HCT116 (cell line): ENCODE data around the gene AKT3. TPM values are rescaled to one million over a fixed set of nuclear protein-coding genes. Genes with fewer than 3 reads are reported as not detected.

Experiments used
- ATAC-seq: fragments of 200-7000 bp; cut with Tn5 transposase; 2 replicates; pipeline ENCODE4 v1.9.1; 2020; ENCODE audit warnings: mild to moderate bottlenecking, moderate library complexity
- BruUV-seq: library from RNA; stranded (reverse); fragments of 400-500 nt; replicated peaks from 2 replicates; lab custom pipeline; 2021; lab: Mats Ljungman, UMichigan
- CTCF ChIA-PET: fragments of 300-600 bp; sonication (Branson Sonifier 250); formaldehyde crosslinking; loops from one replicate; lab custom pipeline; 2021; ENCODE audit warnings: antibody characterized with exemption; lab: Charles Lee
- POLR2A ChIA-PET: fragments of 300-600, 350-600 bp; sonication (Branson Sonifier 250); formaldehyde crosslinking; loops from one replicate; lab custom pipeline; 2021; ENCODE audit warnings: antibody characterized with exemption; lab: Charles Lee
- RAD21 ChIA-PET, 2 experiments: fragments of 300-600 bp; sonication (Branson Sonifier 250); formaldehyde crosslinking; loops; one replicate each; lab custom pipeline; 2023; ENCODE audit warnings: low total read pairs in 2 of 2; ENCODE audit not compliant: uncharacterized antibody in 2 of 2, unreplicated experiment in 2 of 2, low non-redundant PET in 1 of 2; lab: Charles Lee
- DNase-seq: peaks from one replicate; pipeline ENCODE4 v3.0.0-alpha.2; 2010; ENCODE audit warnings: low read depth, low spot score
- H2AFZ ChIP-seq: fragments of 200-600 bp; shearing (Covaris generic), sonication (generic); 2 replicates; pipeline ENCODE4 v1.6.1; 2017; ENCODE audit warnings: low read depth, mixed run types, mixed read lengths, antibody characterized with exemption, low read length; ENCODE audit not compliant: poor library complexity, severe bottlenecking
- H3K27ac ChIP-seq: 2 replicates; pipeline ENCODE4 v1.5.1; 2012; ENCODE audit warnings: low read depth, low read length
- H3K27me3 ChIP-seq: fragments of 200-600 bp; sonication (generic); 2 replicates; pipeline ENCODE4 v1.6.1; 2016; ENCODE audit warnings: mixed run types, low read length, mixed read lengths; ENCODE audit not compliant: insufficient read depth
- H3K36me3 ChIP-seq, 2 experiments: fragments of 200-500 bp in 1 of 2; fragments of 200-600 bp in 1 of 2; sonication (Bioruptor generic) in 1 of 2; sonication (generic) in 1 of 2; 2 replicates each; pipeline versions ENCODE4 v1.5.1 to v1.6.1; 2014 to 2016; ENCODE audit warnings: low read length in 2 of 2, inconsistent platforms in 1 of 2, mixed read lengths in 1 of 2, mixed run types in 1 of 2; ENCODE audit not compliant: insufficient read depth in 2 of 2, control insufficient read depth in 1 of 2
- H3K4me1 ChIP-seq, 2 experiments: fragments of 200-600 bp in 1 of 2; sonication (generic) in 1 of 2; 2 replicates each; pipeline versions ENCODE4 v1.5.1 to v1.6.1; 2012 to 2017; ENCODE audit warnings: low read length in 2 of 2, inconsistent platforms in 1 of 2, mild to moderate bottlenecking in 1 of 2, mixed read lengths in 1 of 2, mixed run types in 1 of 2, moderate library complexity in 1 of 2; ENCODE audit not compliant: insufficient read depth in 2 of 2, control insufficient read depth in 1 of 2
- H3K4me2 ChIP-seq: fragments of 200-600 bp; sonication (generic); 2 replicates; pipeline ENCODE4 v1.6.1; 2017; ENCODE audit warnings: mixed run types, low read length, mixed read lengths
- H3K4me3 ChIP-seq, 2 experiments: fragments of 200-600 bp in 1 of 2; sonication (generic) in 1 of 2; replicated peaks in 1 of 2; 2 replicates each; pipeline ENCODE4 v1.5.1; 2011 to 2016; ENCODE audit warnings: low read length in 2 of 2, control low read depth in 1 of 2, low read depth in 1 of 2, mild to moderate bottlenecking in 1 of 2, mixed read lengths in 1 of 2, mixed run types in 1 of 2
- H3K79me2 ChIP-seq: fragments of 200-600 bp; sonication (generic); 2 replicates; pipeline ENCODE4 v1.6.1; 2017; ENCODE audit warnings: mild to moderate bottlenecking, mixed run types, low read length, moderate library complexity, mixed read lengths; ENCODE audit not compliant: insufficient read depth
- H3K9ac ChIP-seq: fragments of 200-600 bp; sonication (generic); 2 replicates; pipeline ENCODE4 v1.6.1; 2016; ENCODE audit warnings: low read length, mixed read lengths
- H3K9me2 ChIP-seq: fragments of 200-600 bp; sonication (generic), shearing (Covaris generic); 2 replicates; pipeline ENCODE4 v1.6.1; 2017; ENCODE audit warnings: mixed run types, mild to moderate bottlenecking, moderate library complexity; ENCODE audit not compliant: insufficient read depth
- H3K9me3 ChIP-seq, 2 experiments: fragments of 200-500 bp in 1 of 2; fragments of 200-600 bp in 1 of 2; sonication (Bioruptor generic) in 1 of 2; sonication (generic) in 1 of 2; 2 replicates each; pipeline ENCODE4 v1.6.1; 2014 to 2017; ENCODE audit warnings: low read length in 2 of 2, mixed read lengths in 2 of 2, inconsistent platforms in 1 of 2, low read depth in 1 of 2, mild to moderate bottlenecking in 1 of 2, mixed run types in 1 of 2, moderate library complexity in 1 of 2; ENCODE audit not compliant: control insufficient read depth in 1 of 2, insufficient read depth in 1 of 2
- H4K20me1 ChIP-seq: fragments of 200-600 bp; sonication (generic), shearing (Covaris generic); 2 replicates; pipeline ENCODE4 v1.6.1; 2017; ENCODE audit warnings: mixed run types, mild to moderate bottlenecking, moderate library complexity; ENCODE audit not compliant: insufficient read depth
- CEBPB ChIP-seq: IDR thresholded peaks from 2 replicates; pipeline ENCODE4 v1.6.1; 2012; ENCODE audit warnings: low read depth
- EZH2 ChIP-seq: fragments of 200-600 bp; sonication (generic); IDR thresholded peaks from 2 replicates; pipeline ENCODE4 v1.6.1; 2017; ENCODE audit warnings: antibody characterized with exemption, mixed run types
- EZH2phosphoT487 ChIP-seq: fragments of 200-600 bp; IDR thresholded peaks from 2 replicates; pipeline ENCODE4 v1.6.1; 2018; ENCODE audit warnings: antibody characterized with exemption, borderline replicate concordance
- JUND ChIP-seq: IDR thresholded peaks from 2 replicates; pipeline ENCODE4 v1.6.1; 2012
- POLR2A ChIP-seq: IDR thresholded peaks from 2 replicates; pipeline ENCODE4 v1.7.0; 2011; ENCODE audit warnings: borderline replicate concordance; ENCODE audit not compliant: insufficient read depth, insufficient read length; ENCODE audit errors: extremely low read depth
- POLR2AphosphoS5 ChIP-seq: IDR thresholded peaks from 2 replicates; pipeline ENCODE4 v1.6.1; 2011; ENCODE audit warnings: mild to moderate bottlenecking, low read depth, low read length, moderate library complexity
- SRF ChIP-seq: IDR thresholded peaks from 2 replicates; pipeline ENCODE4 v1.6.1; 2012; ENCODE audit warnings: low read depth
- YY1 ChIP-seq: IDR thresholded peaks from 2 replicates; pipeline ENCODE4 v1.6.1; 2011; ENCODE audit warnings: low read length, low read depth, moderate library complexity, mild to moderate bottlenecking; ENCODE audit not compliant: insufficient replicate concordance; ENCODE audit errors: extremely low read depth
- ZNF274 ChIP-seq: fragments of 200-500 bp; sonication (Bioruptor generic); IDR thresholded peaks from 2 replicates; pipeline ENCODE4 v1.6.1; 2014; ENCODE audit warnings: mild to moderate bottlenecking, low read depth, low read length, inconsistent platforms
- intact Hi-C: fragments of 100-400 bp; cut with micrococcal nuclease; formaldehyde crosslinking; loops from 2 replicates; pipeline ENCODE4 v1.10.0; 2022
- total RNA-seq: library from RNA; stranded (reverse); gene quantifications from one replicate; pipeline ENCODE4 v1.2.1, GENCODE V29; 2021; ENCODE audit not compliant: unreplicated experiment
- TF ChIP-seq, protein P1 (sequence below), 3 experiments: fragments of 200-600 bp in 1 of 3; sonication (generic) in 1 of 3; IDR thresholded peaks in 2 of 3; conservative IDR thresholded peaks in 1 of 3; 2 replicates each; pipeline ENCODE4 v1.5.1; 2012 to 2017; ENCODE audit warnings: low read depth in 2 of 3, low read length in 2 of 3, antibody characterized with exemption in 1 of 3, borderline replicate concordance in 1 of 3, control low read depth in 1 of 3, mild to moderate bottlenecking in 1 of 3, mixed read lengths in 1 of 3, mixed run types in 1 of 3, moderate library complexity in 1 of 3; ENCODE audit not compliant: insufficient read depth in 1 of 3

Gene AKT3
- total RNA-seq, 1 experiment from 2014 or later = 0.49 TPM

DNA sequence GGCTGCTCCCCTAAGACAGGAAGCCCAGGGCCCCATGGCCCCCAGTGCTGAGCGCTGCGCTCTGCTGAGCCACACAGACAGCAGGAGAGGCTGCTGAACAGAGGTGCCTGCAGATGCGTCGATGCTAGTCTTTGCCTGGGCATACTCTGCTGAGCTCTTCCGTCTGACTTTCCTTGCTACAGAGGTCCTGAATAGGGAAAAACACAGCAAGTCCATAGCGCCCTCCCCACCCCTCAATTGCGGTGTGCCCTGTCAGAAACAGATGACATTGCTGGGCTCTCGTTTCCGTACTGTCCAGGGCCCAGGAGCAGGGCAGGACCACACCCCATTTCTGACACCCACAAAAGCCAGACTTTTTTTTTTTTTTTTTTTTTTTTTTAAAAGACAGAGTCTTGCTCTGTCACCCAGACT lies 341.7 kb downstream of the AKT3 start:
- DNase-seq (no peak), ATAC-seq (no peak)
- Histone ChIP-seq H3K27ac (no peak overlapping the region), H3K36me3 (no peaks in the 10 kb centered on the region), H3K79me2 (no peaks in the 10 kb centered on the region), H2AFZ (no peak overlapping the region), H3K4me3 (no peak overlapping the region), H3K9me3 (no peaks in the 10 kb centered on the region)
- CTCF ChIA-PET = no interaction called here
- BruUV-seq = no TSS peak
- TF ChIP-seq EZH2 (no peak), YY1 (no peak), EZH2phosphoT487 (no peak), POLR2A (no peak), CEBPB (no peak), POLR2AphosphoS5 (no peak), ZNF274 (no peak), JUND (no peak), SRF (no peak)
- TF ChIP-seq, protein P1, sequence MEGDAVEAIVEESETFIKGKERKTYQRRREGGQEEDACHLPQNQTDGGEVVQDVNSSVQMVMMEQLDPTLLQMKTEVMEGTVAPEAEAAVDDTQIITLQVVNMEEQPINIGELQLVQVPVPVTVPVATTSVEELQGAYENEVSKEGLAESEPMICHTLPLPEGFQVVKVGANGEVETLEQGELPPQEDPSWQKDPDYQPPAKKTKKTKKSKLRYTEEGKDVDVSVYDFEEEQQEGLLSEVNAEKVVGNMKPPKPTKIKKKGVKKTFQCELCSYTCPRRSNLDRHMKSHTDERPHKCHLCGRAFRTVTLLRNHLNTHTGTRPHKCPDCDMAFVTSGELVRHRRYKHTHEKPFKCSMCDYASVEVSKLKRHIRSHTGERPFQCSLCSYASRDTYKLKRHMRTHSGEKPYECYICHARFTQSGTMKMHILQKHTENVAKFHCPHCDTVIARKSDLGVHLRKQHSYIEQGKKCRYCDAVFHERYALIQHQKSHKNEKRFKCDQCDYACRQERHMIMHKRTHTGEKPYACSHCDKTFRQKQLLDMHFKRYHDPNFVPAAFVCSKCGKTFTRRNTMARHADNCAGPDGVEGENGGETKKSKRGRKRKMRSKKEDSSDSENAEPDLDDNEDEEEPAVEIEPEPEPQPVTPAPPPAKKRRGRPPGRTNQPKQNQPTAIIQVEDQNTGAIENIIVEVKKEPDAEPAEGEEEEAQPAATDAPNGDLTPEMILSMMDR (IDR thresholded peaks at IDR 0.05 in 2 of 3, conservative IDR thresholded peaks at IDR 0.05 in 1 of 3; ENCODE audit: borderline replicate concordance in 1 of 3, insufficient read depth in 1 of 3, low read depth in 2 of 3, low read length in 2 of 3) = no peak
- TF ChIP-seq, all 23 proteins: peak for 0
- H3K4me2 ChIP-seq = no peak overlapping the region
- no peaks in the 10 kb centered on the region for H4K20me1 ChIP-seq
- ChIA-PET POLR2A (no interaction called here), RAD21 (no interaction called here)
- H3K4me1 ChIP-seq = no peaks in the 10 kb centered on the region
- intact Hi-C loops = no loop called here
- no peak overlapping the region for H3K9ac ChIP-seq
- H3K27me3 ChIP-seq = peaks cover 5% of the 10 kb centered on the region; the same call in 1 of the 2 replicates
- no peaks in the 10 kb centered on the region for H3K9me2 ChIP-seq
